GM19372 (cell line): ENCODE data around the gene FGF8.

Experiments used
- ATAC-seq: cut with Tn5 transposase; IDR thresholded peaks from one replicate; pipeline ENCODE4 v1.9.1; 2021; ENCODE audit warnings: mild to moderate bottlenecking, low read depth, moderate library complexity; ENCODE audit not compliant: unreplicated experiment

FGF8 gene

DNA sequence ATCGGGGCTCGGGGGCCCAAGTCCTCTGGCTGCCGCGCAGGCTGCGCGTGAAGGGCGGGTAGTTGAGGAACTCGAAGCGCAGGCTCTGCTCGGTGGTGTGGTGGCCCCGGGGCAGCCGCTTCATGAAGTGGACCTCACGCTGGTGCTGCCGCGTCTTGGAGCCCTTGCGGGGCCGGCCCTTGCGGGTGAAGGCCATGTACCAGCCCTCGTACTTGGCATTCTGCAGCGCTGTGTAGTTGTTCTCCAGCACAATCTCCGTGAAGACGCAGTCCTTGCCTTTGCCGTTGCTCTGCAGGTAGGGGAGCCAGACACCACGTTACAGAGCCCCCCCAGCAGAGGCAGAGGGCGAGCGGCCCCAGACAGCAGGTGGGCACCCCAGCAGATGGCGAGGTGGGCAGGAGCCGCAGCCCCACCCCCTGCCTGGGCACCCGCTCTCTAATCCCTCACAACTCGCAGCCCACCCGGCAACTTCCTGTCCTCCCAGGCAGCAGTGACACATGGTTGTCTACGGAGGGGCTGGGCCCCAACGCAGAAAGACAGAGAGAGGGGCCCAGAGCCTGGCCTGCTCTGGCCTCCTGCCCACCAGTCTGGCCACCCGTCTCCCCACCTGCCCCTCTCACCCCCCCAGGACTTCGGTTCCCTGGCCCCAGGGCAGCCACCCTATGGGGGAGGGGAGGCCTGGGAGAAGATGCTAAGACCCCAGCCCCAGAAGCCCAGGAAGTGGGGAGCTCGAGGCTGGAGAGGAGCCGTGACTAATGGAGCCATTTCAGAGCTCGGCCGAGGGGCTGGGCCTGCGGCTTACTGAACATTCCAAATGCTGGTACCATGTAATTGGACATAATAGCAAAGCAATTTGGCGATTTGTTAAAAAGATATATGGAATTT is 5.3 kb downstream of the FGF8 start:
- no peak for ATAC-seq

DNA sequence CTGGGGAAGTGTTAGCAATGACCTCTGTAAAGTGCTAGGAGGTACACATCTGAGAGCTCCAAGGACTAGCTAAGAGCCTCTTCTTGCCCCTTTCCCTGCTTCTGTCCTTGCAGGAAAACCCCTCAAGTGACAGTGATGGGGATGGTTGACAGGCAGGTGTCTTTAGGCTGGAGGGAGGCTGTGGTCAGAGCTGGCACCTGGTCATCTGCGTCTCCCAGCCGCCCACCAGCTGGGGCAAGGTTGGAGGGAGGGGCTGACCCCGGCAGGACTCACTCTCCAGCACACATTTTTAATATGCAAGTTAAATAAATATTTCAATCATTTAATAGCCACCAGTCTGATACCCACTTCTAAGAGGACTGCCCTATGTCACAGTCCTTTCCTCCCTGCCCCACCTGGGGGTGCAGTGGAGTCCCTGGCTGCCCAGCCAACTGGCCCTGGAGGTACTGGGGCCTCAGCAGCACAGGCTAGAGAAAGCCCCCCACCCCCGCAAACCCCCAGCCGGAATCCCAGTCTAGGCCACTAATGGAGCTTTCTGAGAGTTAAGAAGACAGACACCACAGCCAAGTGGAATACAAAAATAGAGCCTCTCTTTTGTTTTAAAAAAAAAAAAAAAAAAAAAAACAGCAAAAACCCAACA is 6.3 kb downstream of the FGF8 start:
- ATAC-seq: no peak

DNA sequence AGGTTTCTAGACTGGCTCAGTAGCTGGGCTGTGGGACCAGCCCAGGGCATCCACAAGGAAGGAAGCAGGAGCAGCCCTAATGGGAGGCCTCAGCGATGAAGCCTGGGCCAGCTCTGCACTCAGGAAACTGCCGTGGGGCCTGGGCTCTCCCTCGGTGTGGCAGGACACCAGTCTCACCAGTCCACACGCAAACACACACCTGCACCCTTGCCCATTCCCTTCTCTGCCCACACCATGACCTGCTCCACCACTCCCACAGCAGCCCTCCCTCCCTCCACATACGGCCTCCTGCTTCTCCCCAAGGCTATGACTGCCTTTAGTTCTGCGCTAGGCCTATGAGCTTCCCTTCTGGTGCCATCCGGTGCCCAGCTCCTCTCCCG is 7.1 kb downstream of the FGF8 start:
- no peak for ATAC-seq

DNA sequence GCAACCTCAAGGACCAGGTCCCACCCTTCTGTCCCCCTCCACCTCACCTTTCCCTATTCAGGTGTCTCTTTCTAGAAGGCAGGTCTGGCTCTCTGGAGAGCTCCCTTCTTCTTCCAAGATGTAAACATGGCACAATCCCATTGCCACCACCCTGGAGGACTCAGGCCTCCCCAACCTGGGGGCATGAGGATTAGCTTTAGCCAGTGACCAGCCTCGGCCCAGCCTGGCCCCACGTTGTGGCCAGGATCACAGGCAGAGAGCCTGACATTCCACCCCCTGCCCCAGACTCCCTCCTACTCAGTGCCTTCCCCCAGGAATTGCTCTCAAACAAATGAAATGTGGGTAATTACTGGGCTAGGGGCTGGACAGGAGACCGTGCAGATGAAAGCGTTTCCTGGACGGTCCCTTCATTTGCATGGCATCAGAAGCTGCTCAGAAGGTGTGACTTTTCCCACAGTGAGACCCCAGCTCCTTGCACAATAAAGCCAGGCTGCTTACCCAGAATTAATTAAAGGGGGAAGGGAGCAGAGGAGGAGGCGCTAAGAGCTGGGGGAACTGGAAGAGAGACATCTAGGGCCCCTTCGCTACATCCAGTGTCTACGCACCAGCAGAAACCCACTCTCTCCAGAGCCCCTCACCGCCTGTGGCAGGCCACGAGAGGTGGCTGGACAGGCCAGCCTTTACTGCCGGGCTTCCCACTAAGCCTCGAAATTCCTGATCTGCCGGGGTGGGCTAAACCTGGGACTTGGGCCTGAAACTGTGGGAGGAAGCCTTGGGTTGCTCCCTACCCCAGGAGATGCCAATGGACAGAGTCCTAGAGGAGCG is 7.7 kb downstream of the FGF8 start:
- ATAC-seq: no peak

DNA sequence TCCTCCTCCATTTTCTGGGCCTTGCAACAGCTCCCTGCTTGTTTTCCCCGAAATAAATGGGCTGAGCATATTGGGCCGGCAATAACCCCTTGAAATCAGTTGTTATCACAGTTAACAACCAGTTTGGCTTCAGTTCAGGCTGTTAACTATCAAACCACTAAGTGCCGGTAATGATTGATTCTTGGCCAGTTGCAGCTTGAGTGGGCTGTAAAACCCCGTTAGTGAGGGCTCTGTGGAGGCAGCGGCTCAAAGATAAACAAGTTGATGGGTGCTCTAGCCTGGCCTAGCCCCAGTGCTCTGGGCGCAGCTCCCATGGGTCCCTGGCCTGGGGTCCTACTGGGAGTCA is 8.3 kb downstream of the FGF8 start:
- no peak for ATAC-seq

DNA sequence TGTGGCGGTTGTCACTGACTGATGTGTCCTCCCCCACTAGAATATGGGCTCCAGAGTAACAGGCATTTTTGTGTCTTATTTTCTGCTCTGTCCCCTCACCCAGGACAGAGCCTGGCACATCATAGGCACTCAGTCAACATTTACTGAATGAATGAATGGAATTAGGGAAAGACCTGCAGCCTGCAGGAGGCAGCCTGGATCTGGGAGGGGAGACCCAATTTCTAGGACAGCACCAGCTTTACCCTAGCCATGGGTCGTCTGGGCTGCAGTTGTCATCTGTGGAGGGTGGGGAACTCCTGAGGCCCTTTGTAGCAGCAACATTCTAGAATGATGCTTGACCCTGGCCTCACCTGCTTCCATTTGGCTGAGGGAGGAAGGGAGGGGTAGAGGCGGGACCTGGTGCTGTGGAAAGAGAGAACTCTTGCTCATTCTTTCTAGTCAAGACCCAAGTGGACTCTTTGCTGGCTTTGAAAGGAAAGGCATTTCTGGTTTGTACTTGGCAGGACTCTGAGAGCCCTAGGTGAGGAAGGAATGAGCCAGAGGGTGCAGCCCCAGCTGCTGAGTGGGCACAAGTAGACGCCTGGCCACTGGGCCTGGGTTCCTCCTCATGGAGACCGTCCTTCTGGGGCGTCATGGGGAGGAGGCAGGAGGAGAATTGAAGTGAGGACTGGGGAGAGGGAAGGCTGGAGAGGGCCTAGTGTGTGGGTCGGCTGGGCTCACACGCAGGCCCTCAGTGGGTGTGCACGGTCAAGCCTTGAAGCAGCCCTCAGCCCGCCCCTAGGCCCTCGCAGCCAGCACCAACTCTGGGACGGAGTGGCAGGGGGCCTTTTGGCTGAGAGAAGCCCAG is 8.9 kb downstream of the FGF8 start:
- ATAC-seq: no peak

DNA sequence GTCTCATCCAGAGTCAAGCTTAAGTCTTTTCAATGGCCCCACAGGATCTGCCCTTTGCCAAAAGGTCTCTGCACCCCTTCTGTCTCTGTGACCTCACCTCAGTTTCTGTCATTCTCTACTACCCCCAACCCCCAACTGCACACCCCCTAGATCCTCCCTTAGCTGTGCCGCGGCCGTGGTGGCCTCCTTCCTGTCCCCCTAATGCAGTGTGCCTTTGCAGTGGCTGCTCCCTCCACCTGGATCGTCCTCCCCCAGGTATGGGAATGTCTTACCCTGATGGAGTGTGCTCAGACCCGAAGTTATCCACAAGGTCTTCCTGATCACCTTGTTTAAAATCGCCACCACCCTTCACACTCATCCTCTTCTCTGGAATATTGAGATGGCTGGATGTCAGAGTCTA is 9.6 kb downstream of the FGF8 start:
- ATAC-seq: no peak

DNA sequence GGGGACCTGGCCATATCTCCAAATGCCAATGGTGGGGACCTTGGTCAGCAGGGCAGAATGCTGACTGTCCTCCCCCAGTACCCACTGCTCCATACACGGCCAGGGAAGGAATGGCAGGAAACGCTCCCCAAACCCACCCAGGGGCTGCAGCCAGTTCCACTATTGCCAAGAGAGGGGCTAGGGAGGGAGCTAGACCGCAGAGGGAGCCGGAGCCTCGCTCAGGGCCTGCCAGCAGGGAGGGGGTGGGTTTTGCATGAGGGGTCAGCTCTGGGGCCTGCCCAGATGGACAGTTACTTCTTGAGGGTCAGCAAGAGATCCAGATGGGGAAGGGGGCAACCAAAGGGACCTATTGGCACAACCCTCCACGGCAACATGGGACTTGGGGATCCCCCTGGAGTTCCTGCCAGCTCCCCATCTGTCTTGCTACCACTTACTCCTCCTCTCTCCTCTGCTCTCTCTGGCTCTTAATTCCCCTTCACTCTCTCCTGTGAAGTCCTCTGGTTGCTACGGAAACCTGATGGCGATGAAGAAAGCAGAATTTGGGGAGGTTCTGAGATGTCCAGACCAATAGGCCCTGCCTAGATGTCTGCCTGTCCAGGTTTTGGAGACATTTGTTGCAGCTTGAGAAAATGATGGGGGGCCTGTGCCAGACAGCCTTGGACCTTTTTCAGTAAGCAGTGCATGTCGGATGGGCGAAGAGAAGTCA is 12.6 kb downstream of the FGF8 start:
- ATAC-seq: no peak

DNA sequence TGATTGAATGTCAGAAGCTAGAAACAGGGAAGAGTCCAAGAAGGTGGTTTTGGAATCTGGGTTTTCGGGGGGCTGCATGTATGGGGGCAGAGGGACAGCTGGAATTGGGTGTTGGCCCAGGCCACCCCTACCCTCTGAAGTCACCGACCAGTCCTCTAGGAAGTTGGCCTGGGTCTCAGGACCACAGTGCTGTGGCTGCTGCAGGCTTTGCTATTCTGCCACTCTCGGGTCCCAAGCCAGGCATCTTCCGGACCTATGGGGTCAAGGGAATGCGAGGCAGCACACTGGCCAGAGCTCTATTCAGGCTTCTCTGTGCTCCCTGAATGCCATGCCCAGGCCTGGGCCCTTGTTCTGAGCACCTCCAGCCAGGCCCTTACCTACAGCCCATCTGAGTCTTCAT is 13.2 kb downstream of the FGF8 start:
- ATAC-seq: no peak

DNA sequence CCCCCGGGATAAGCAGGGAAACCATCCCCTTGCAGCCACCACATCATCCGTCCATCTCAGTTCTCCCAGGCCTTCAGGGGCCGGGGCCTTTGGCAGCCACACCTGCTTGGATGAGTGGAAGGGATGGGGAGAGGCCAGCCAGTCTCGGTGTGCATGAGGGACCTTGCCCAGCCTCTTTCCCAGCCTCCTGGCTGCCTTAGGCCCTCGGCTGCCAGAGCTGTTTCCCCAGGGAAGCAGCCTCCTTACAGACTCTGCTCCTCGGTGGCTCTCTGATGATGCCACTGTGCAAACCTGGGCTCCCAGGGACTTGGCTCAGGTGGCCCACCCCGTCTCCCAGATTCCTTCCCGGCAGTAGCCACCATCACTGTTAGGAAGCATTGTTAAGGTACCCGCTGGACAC is 14.7 kb downstream of the FGF8 start:
- no peak for ATAC-seq

DNA sequence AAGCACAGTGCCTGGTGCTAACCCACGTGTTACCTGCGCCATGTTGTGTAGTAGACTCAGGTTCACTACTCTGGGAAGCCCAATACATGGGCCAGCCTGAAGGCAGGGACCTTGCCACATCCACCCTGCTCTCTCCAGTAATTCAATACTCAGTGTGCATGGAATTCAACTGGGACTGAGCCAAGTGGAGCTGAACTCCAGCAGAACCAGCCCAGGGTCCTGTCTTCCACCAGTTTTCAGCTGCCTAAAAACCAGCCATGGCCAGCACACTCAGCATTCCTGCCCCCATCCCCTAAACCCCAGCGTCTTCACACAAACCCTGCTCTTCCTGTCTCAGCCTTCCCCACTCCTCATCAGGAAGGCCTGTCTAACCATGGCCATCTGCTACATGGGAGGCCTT is 15.4 kb downstream of the FGF8 start:
- no peak for ATAC-seq

DNA sequence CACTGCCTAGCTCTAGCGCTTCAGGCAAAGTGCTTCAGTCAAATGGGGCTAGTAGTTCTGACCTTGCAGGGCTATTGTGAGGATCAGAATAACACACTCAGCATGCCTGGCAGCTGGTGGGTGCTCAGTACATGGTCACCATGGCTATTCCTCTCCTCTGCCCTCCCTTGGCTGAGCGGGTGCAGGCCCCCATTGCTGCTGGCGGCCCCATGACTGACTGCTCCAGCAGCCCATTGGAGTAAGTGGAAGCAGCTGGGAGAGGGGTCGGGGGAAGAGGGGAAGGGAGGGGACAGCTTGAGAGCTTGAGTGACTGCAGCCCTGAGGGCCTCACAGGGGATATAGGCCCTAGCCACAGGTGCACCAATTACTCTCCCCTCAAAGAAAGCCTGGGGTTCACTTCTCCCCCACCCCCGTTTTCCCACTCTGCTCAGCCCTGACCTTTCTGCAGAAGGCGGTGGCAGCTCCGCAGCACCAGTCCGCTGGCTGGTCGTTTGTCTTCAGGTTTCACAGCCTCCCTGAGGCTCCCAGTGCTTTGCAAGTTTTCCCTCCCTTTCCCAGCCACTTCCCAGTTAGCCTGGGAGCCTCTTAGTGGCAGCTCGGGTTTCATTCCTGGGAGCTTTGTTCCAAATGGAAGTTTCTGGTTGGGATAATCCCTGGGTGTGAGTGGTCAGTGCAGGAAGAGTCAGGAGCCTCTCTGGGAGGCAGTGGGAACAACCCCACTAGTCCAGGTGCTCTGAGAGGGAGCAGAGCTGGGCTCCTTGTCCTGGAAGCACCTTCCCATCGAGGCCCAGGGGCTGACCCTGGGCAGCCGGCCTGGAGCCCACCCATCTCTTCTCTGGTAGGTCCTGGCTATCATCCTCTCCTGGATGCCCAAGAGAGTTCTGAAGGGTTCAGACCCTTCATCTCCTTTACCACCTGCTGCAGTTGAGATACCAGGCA is 16.3 kb downstream of the FGF8 start:
- no peak for ATAC-seq

DNA sequence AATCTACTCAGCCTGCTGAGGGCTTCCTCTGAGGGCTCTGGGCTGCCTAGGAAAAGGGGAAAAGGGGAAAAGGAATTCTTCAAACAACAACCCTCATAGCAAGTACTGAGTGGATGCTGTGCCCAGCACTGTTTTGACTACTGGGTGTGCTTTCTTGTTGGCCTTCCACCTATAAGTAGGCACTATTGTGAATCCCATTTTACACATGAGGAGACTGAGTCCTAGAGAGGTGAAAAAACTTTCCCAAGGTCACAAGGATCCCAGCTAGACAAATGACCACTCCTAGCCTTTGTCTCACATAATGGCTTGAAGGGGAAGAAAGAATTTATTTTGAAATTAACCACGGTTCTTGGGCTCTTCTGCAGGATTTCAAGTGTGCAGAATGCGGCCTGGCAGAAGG is 17.1 kb downstream of the FGF8 start:
- no peak for ATAC-seq

DNA sequence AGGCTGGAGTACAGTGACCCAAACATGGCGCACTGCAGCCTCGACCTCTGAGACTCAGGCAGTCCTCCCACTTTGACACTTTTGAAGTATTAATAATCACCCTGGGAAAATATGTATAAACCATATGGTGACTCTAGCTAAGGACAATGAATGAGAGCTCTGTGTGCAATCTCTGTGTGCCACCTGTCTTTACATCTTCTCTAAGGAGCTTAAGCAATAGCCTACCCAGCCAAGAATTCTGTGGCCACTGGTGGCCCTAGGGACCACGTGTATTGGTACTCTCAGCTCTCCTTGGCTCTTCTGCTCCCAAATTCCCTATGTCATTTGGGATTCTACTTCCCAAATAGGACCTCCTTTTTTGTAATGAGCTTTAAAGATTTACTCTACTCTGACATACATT is 23.7 kb downstream of the FGF8 start:
- ATAC-seq: no peak

DNA sequence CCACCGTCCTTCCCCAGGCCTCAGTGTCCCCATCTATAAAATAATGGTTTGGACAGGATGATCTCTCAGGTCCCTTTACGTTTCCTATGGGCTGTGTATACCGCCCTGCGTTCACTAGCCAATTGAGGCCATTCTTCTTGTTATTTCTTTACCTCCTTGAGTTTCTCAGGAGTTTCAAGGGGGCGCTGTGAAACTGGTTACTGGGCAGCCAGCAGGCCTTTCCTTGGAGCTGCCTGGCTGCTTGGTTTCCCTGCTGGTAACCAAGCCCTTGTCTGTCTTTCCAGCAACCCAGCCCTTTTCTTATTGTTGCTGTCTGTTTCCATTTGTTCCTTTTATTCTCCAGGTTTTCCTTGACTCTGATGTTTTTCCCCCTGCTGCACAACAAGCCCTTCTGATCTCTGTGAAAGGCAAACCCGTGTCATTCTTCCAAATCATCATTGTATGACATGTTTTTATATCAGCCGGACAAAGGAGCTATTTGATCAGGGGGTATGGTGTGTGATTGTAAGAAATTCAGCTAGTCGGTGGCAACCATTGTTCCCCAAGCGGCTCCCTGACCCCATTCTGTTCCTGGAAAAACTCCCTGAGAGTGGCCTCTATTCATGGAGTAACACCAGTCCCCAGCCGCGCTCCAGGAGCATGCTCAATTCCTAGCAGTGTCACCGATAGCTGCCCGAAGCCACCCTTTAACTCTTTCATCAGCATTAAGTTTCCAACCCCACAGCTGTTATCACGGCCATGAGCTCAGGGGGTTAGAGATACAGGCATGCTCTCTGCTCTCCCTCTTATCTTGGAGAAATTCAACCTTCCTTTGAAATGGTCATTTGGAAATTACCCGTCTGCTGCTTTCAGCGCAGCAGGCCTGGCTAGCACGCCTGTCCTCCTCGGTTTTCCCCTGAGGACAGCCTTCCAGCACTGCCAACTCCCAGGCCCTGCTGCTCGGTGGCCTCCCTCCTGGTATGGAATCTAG is 26.6 kb downstream of the FGF8 start:
- ATAC-seq: no peak

DNA sequence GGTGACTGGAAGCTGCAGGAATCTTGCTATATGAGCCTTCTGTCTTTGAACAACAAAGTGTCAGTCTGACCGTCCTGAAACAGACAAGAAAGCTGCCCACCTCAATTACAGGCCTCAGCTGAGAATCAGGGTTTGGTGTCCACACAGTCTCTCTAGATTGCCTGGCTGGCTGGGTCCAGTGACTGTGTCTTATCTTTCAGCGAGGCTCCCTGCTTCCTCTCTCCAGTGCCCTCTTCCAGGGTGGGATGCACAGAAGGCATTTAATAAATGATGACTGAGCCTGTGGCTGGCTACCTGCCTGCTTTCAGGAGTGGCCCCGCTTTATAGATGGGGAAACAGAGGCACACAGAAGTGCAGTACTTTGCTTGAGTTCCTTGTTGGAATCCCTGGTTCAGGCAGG is 27.4 kb downstream of the FGF8 start:
- no peak for ATAC-seq

DNA sequence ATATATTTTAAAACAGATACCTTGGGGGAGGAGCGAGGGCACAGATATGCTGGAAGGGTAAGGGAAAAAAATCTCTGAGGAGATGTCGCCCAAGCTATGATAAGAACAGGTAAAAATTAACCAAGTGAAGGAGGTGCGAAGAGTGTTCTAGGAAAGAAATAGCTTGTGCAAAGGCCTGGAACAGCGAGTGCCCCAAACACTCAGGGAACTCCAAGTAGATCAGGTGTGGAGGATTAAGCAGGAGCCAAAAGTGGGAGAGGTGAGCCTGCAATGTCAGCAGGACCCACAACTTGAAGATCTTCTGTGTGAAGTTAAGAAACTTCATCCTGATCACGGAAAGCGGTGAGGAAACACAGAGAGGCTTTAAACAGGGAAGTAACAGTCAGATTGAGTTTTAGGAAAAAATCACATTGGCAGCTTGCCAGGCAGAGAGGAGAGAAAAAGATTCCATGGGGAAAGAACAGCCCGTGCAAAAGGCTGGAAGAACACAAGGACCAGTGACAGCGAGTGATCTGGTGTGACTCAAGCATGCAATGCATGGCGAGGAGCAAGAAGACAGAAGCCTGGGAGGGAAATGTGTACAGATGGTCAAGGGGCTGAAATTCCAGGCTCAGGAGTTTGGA is 30.7 kb downstream of the FGF8 start:
- ATAC-seq: no peak
